NCI-H2081 (cell line): Measurements from ENCODE around the gene LAPTM5.
A peak's percentile ranks its signal among the peaks of the same experiment; 100 is the strongest.
"Not testable (repeated sequence)": the region's sequence is repeated elsewhere in the genome, so short reads cannot be mapped to it uniquely, and the experiment has no call there.

ENCODE experiments used
- DNase-seq, 2 experiments: peaks; one replicate each; lab custom pipeline; 2025; lab: John Stamatoyannopoulos, UW

The LAPTM5 gene

DNA sequence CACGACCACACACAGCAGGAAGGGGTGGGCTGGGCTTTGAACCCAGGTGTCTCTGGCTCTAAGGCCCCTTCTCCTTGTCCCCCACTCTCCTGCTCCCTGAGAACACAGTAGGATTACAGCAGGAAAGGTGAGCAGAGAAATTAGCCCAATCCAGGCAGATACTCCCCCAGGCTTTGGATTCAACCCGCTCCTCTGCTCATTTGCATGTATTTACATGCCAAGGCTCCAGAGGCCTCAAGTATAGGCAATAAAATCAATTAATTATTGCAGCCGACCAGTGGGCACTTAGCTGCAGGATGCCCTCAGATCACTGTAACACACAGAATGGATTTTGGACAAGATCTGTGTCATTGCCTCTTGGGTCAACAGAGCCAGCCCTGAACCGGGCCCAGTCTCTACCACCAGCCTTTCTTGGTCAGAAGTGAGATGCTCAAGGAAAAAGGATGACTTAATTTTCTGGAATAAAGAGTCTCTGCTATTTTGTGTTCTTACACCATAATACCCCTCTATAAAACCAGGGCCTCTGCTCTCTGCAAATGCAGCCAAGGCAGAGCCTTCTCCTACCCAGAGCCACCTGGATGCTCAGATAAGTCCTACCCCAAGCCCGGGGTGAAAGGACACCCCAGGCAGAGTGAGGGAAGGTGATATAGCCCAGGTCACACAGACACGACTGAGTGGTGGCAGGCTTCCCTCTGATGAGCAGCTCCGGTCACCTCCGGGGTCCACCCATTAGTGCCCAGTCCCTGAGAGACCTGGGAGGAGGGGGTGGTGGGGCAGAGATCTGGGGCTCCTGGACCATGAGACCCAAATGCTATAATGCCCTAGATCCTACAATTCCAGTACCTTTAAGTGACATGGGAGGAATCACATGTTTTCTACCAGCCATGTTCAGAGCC lies 63.0 kb downstream of the LAPTM5 start:
- DNase-seq, result no peak

DNA sequence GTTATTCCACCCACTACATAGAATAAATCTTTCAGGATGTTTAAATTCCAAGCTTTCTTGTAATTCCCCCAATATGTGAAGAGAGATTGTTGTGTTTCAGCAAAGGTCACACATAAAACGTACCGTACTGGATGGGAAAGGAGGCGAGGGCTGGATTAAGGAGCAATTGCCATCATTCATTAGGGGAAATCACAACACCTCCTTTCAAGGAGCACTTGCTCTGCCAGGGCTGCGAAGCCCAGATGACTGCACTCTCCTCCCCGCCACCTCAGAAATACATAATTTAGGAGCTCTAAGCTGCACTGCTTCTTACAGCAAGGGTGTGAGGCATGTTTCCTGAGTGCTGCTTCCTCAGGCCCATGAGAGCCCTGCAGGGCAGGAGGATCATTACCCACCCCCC lies 63.8 kb downstream of the LAPTM5 start:
- no peak for DNase-seq

DNA sequence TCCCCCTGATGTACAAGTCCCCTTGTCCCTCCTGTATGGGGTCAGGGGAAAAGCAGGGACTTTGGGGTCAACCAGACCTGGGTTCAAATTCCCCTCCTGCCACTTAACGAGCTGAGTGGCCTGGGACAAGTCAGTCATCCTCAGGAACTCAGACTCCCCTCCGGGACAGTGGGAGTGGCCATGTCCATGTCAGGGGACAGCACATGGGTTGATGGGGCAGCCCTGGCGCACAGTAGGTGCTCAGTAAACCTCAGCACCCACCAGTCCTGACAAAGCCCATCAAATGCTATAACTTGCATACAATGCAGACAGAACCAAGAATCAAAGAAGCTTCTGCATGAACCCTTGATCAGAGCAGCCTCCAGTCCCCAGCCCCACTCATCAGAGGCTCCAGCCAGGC lies 64.2 kb downstream of the LAPTM5 start:
- DNase-seq, result no peak

DNA sequence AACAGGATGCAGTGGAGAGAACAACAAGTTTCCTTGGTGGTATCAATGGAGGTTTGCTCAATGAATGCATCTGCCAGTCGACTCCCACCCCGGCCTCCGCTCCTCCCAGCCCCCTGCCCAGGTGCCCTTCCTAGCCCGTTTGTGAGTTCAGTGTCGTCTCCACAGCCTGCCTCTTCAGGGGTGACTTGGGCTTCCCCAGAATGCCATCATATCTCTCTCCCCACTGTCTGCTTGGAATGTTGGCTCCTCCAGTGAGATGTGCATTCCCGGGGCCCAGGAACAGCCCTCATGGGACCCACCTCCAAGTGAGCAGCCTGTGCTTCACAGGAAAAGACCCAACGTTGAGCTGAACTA lies 64.6 kb downstream of the LAPTM5 start:
- no peak for DNase-seq

DNA sequence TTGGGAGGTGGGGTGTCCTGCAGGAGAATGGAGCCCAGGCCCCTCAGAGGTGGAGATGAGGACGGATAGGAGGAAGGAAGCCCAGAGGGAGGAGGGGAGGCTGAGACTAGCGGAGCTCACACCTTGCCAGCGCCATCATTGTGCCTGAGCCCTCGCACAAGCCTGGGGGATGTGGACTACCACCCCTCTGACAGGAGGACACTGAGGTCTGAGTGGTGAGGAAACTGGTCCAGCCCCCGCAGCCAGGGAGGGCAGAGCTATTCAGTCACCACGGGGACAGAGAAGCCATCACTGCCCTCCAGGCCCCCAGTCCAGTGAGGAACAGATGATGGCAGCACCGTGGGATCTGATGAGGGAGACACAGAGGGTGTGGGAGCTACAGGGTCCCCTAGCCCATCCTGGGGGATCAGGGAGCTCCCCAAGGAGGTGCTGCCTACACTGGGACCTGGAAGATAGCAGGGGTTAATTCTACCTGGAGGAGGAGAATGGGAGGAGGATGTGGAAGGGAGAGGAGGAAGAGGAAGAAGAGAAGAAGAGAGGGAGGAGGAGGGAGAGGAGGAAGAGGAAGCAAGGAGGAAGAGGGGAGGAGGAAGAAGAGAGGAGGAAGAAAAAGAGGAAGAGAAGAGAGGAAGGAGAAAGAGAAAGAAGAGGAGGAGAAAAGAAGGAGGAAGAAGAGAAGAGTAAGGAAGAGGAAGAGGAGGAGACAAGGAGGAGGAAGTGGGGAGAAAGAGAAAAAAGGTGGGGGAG lies 65.2 kb downstream of the LAPTM5 start:
- DNase-seq, result no peak

DNA sequence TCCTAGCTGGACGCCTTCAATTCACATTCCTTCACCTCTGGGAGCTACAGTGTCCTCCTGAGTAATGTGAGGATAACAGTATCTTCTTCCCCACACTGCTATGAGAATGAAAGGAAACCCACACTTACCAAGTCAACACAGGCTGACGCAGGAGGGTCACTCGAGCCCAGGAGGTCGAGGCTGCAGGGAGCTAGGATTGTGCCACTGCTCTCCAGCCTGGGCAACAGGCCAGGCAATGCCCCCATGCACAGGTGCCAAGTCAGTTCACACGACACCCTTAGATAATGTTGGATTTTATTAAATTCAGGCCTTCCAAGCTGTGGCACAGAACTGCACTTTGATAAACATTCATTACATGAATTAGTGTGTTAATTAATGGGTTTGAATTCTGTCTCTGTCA lies 66.1 kb downstream of the LAPTM5 start:
- DNase-seq, result peak in 1 of 2 experiments; percentile 17

DNA sequence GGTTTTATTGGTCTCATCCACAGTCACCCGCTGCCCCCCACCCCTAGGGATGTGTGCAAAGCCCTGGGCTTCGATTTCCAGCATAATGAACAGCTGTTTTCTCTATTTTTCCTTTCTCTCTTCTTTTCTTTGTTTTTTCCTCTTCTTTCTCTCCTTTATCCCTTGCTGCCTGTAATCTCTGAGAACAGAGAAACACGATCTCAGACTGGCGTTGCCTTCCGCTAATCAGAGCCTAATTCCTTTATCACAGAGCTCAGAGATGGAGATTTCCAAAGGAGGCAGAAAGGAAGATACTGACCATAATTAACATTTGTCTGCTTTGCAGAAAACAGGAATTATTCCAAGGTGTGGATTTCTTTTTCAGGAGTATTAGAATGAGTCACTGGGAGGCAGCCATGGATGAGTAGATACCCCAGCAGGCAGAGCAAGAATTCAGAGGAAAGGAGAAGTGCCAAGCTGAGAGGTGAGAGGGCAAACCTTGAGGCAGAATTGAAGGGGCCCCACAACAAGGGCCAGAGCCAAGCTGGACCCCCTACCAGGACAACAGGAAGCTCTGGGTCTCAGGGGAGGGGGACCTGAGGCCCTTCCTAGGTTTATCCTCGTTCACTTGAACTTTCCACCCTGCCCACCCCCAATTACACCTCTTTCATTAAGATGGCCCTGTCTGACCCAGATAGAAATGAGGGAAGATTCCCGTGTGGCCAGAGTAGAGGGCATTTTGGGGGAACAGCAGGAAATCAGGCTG lies 67.5 kb downstream of the LAPTM5 start:
- no peak for DNase-seq

DNA sequence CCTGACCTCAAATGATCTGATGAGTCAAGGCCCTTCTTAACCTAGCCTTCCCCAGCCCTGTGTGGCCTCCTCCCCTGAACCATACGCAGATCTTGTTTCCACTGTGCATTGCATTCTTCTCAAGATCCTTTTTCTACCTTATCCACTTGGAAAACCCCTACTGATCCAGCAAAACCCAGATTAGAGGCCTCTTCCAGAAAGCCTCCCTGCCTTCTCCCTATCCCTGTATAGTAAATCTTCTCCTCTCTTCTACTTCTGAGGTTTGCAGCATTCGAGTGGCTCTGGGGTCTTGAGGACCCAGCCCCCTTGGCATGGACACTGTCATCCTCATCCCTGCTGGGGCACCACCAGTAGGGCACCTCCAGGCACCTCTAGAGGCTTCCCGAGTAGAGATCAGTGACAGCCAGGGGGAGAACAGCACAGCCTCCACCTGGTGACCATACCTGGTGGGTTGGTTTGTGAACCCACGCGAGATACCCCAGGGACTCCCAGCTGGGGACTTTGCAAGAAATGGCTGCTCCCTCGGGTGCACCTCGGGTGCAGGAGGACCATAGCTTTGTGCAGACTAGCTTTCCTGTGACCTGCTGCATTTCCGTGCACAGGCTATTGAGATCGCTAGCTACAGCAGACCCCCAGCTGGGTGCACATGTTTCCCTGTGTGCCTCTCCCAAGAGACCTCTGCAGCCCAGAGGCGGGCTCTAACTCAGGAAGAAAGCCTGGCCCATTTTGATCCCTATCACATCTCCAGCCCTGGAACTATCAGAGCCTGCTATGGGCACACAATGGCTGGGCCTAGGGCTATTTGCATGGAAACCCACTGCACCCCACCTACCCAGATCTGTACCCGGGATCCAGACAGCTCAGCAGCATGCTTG lies 68.4 kb downstream of the LAPTM5 start:
- no peak for DNase-seq

DNA sequence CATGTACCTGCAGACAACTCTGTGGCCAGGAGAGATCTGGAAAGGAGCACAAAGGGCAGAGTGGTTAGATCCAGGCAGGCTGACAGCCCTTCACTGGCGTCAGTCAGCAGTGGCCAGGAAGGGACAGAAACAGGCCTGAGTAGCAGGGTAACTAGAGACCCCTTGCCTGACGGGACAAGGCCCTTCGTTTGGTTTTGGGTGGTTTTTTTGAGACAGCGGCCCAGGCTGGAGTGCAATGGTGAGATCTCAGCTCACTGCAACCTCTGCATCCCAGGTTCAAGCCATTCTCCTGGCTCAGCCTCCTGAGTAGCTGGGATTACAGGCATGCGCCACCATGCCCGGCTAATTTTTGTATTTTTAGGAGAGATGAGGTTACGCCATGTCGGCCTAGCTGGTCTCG lies 69.1 kb downstream of the LAPTM5 start:
- DNase-seq, result not testable (repeated sequence)

DNA sequence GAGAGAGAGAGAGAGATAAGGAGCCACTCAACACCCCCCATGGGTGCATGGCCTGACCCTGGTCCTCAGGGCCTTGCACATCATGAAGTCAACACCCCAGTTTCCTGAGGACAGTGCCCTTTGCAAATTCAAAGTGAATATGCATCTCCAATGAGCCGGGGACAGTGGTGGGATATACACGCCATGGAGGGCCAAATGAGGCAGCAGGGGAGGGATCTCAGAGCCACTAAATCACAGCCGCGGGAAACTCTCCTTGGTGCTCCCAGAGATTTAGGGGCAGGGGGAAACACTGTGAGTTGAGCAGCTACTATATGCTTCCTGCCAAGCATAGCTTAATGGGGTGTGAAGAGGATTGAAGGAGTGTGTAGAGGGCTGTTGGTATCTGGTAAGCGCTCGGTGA lies 69.7 kb downstream of the LAPTM5 start:
- no peak for DNase-seq

DNA sequence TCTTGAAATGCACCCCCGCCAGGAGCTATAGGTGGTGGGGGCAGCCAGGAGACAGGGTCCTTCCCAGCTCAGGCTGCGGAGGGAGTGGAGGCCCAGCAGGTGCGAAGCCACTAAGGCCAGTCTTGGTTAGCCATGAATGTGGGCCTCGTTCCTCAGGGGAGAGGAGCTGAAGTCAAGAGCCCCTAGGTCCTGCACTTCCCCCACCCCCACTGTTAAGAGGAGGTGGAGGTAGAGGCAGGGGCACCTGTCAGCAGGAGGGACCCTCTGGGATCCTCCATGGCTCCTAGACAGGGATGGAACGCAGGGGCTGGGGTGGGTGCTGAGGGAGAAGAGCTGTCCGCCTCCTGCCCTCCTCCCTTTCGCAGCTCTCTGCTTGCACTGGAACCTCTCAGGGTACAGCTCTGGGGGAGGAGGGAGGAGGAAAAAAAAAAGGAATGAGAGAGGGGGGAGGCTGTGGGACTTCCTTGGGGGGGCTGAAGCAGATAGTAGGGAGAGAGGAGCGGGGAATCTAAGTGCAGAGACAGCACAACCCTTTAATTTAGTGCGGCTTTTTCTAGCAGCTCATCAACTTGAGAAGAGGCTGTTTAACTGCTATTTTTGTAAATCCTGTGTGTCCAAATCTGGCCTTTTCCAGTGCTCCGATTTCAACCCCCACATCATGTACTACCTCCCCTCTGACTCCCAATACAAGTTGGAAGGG lies 71.2 kb downstream of the LAPTM5 start:
- no peak for DNase-seq

DNA sequence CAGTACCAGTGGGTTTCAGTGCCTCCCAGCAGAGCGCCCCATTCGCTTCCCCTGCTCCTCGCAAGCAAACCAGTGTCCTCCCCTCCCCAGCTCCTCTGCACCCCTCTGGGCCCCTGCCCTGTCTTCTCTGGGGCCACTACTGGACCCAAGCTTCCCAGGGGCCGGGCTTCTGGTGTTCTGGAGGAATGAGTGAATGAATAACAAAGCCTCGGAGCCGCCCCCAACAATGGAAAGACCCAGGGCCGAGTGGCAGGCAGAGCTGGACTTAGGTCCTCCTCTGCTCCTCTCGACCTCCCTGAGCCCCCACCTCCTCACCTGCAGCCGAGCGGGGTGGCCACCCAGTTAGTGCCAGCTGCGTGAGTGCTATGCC lies 71.8 kb downstream of the LAPTM5 start:
- no peak for DNase-seq

DNA sequence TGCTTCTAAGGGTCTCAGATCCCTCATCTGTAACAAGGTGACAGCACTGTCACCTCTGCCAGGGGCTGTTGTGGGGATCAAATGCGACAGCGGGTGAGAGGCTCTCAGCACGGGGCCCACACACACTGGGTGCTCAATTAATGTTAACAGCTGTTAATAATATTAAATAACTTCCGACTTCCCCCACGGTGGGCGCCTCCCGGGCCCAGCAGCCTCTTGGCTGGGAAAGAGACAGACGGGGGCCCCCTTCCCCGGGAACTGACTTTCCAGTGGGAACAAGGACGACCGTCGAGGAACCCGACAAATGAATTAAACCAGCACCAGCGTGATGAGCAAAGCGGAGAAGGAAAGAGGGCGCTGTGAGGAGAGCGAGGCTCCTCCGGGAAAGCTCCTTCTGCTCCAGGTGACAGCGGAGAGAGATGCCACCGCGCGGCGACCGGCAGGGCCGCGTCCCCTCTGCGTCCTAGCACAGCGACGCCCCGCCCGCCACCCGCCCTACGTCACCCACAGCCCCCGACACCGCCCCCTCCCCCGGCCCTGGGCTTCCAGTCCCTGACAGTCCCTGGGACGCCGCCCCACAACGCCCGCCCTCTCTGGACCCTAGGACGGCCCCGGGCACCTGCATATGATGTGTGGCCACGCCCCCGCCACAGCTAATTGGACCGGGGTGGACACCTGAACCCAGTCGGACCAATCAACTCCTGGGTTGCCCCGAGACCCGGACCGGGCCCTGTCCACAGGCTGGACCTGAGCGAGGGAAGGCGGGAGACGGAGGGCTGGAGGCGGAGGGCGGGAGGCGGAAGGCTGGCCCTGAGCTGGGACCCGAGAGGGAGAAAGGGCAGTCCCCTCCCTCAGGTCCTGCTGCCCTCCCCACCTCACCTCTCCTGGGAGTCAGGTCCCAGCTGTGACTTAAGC lies 72.4 kb downstream of the LAPTM5 start:
- DNase-seq, result peak; percentile 16 to 41

DNA sequence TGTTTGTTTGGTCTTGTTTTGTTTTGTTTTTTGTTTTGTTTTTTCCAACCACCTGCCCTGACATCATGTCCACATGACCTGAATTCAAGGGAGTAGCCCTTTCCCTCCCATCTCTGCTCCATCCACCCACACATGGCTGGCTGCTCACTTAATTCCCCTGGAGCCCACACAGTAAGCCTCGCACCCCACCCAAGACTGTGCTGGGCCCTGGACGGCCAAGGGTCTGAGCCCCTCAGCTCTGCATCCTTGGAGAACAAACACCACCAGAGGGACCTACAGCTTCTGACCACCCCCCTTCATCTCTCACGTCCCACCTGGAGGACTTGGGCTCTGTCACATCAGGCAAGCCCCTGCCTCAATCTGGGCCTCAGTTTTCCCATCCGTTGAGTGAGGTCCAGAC lies 73.3 kb downstream of the LAPTM5 start:
- no peak for DNase-seq

DNA sequence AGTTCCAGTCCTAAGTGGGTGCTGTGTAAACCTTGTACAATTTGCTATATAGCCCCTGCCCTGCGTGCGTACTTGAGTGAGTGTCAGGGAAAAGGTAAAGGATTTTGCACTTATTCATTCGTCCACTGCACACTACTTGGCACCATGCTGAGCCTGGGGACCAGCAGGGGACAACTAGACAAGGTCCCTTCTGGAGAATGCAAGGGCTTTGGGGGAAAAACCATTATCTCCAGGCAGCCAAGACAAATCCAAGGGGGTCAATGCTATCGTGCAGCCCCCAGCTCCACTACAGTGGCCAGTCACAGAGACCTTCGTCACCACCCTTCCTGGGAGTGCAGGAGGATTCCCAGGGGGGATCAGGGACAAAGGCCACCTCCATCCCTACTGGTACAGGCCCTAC lies 73.9 kb downstream of the LAPTM5 start:
- no peak for DNase-seq
